HG03139 (cell line): Measurements from ENCODE around the gene IFITM2.
"Not testable (repeated sequence)": the region's sequence is repeated elsewhere in the genome, so short reads cannot be mapped to it uniquely, and the experiment has no call there.

Source experiments
- ATAC-seq: cut with Tn5 transposase; IDR thresholded peaks from one replicate; pipeline ENCODE4 v1.9.1; 2021; ENCODE audit not compliant: unreplicated experiment

The IFITM2 gene

GRCh38 chr11:281486-282161 is 26.0 kb upstream of the IFITM2 start:
- no peak for ATAC-seq

DNA sequence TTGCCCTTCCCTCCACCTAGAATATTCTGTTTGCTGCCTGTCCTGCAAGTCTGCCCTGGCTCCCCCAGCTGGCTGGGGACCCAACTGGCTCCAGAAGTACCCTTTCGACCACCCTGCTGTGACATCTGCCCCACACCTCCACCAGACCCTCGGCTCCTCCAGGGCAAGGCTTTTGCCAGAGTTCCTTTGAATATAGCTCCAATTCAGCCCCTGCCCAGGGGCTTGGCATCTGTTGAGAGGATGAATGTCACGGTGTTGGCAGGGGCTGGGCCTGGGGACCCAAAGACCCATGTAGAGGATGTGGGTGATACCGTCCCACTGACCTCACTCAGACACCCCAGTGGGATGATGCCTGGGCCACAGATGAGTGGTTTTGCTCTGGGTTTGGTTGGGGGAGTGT is 25.4 kb upstream of the IFITM2 start:
- ATAC-seq = no peak

DNA sequence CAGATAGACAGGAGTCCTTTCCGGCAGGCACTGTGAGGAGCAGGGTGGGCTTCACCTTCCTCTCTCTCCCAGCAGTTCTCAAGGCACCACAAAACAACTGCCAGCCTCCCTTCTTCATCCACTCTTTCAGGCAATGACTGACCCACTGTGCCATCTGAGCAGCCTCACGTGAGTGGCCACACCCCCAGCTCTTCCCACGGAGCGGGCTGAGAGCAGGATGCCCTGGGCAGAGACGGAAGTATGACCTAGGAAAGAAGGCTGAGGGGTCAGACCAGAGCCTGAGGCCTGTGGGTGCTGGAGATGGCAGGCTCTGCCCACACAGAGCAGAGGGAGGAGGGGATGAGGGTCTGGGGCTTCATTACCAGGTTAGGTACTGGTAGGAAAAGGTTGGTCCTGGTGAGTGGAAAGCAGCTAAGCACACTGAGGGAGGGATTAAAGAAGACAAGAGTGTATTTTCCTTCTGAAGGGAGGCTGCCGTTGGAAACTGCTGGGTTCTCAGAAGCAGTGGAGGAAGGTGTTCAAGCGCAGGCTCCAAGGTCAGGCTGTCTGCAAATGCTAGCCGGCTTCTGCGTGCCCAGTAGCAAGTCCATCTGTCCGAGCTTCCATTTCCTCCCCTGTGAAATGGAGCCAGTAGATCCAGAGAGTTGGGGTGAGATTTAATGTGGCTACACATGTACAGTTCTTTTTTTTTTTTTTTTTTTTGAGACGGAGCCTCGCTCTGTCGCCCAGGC is 24.8 kb upstream of the IFITM2 start:
- no peak for ATAC-seq

DNA sequence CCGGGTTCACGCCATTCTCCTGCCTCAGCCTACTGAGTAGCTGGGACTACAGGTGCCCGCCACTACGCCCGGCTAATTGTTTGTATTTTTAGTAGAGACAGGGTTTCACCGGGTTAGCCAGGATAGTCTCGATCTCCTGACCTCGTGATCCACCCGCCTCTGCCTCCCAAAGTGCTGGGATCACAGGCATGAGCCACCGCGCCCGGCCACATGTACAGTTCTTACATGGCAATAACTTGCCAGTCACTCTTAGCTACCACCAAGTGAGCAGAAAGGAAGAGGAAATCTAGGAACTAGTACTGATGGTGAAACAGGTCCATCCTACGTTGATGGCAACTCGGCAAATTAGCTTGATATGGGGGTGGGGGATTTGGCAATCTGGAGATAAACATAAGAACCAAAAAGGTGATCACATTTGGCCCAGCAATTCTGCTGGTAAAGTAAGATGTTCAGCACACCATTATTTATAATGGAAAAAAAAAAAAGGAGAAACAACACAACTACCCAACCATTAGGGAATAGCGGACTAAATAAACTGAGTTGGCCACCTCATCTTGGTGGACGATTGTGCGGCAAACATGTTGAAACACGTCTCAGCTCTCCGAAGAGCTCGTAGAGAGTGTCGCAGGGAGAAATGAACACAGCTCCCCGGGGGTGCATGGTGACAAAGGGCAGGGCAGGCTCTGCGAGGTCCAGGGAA is 24.1 kb upstream of the IFITM2 start:
- no peak for ATAC-seq

DNA sequence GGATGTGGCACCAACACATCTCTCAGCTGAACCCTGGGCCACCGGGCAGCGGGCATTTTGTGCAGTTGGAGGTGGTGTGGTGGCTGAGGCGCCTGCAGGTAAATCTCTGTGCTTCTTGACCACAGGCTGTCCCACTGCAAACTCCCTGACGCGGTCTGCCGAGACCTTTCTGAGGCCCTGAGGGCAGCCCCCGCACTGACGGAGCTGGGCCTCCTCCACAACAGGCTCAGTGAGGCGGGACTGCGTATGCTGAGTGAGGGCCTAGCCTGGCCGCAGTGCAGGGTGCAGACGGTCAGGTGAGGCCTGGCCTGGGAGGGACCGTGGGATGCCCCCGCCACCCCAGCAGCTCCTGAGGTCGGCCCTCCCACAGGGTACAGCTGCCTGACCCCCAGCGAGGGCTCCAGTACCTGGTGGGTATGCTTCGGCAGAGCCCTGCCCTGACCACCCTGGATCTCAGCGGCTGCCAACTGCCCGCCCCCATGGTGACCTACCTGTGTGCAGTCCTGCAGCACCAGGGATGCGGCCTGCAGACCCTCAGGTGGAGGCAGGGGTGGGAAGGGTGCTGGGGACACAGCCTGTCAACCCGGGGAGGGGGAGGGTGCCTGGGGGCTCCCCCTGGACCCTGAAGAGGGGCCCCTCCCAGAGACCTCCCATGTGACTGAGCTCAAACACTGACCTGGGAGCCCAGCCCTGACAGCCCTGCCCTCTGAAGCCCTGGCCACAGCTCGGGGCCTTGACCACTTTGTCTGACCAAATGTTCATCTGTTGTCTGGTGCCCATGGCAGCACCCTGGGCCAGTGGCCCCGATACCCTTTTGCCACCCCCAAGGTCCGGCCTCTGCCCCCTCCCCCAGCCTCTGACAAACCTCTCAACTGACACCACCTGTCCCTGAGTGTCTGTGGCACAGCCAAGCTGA is 23.3 kb upstream of the IFITM2 start:
- ATAC-seq = no peak

DNA sequence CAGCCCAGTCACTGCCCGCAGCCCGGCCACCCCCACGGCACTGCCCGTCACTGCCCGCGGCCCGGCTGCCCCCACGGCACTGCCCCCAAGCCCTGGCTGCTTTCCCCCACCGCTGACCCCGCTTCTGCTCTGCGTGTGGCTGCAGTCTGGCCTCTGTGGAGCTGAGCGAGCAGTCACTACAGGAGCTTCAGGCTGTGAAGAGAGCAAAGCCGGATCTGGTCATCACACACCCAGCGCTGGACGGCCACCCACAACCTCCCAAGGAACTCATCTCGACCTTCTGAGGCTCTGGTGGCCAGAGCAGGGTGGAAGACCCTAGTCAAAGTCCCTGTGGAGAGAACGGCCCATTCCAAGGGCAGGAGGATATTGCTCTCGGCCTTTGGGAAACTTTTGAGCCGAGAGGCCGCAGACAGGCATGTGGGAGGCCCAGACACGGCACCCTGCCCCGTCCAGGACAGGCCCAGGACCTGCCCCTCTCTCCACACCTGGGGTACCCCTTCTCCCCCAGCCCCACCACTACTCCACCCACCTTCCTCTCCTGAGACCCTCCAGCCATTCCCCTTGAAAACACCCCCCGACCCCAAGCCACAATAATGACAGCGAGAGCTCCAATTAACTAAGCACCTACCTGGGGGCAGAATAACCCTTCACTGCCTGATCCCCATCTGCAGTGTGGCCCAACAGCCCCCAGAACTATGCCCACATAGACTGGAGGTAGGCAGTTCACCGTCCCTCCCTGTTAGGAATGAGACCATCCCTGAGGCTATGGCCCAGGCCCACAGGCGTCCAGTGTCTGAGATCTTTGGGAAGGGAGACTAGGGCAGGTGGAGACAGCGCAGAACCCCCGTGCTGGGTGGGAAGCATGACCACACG is 22.4 kb upstream of the IFITM2 start:
- ATAC-seq = no peak

- ATAC-seq = no peak
Measured at GRCh38 chr11:285894-286220, 21.8 kb upstream of the IFITM2 start.

- ATAC-seq = not testable (repeated sequence)
Measured at GRCh38 chr11:286977-287820, 20.4 kb upstream of the IFITM2 start.

GRCh38 chr11:287821-288477 is 19.7 kb upstream of the IFITM2 start:
- ATAC-seq = no peak

- ATAC-seq = peak; percentile 54
Measured at GRCh38 chr11:288478-289397, 18.9 kb upstream of the IFITM2 start, which contains the start of gene PGGHG. TSS of gene PGGHG (plus strand) at chr11:289126. CDS start at chr11:289817, 691 bp downstream.

DNA sequence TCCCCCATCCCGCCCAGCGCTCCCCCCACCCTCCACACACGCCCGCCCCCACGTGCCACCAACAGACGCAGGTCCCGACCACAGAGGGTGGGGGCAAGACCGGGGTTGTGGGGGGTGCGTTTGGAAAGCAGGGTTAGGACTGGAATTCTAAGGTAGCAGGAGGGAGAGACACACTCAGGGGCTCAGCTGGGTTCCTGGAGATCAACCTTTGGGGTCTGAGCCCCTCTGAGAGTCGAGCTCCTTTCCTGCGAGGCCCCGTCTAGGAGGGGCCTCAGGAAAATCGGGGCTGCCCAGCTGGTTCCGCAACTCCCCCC is 18.3 kb upstream of the IFITM2 start:
- ATAC-seq = no peak

GRCh38 chr11:289712-290620 is 17.6 kb upstream of the IFITM2 start:
- ATAC-seq = no peak

- ATAC-seq = no peak
Measured at GRCh38 chr11:290621-291231, 16.9 kb upstream of the IFITM2 start.

DNA sequence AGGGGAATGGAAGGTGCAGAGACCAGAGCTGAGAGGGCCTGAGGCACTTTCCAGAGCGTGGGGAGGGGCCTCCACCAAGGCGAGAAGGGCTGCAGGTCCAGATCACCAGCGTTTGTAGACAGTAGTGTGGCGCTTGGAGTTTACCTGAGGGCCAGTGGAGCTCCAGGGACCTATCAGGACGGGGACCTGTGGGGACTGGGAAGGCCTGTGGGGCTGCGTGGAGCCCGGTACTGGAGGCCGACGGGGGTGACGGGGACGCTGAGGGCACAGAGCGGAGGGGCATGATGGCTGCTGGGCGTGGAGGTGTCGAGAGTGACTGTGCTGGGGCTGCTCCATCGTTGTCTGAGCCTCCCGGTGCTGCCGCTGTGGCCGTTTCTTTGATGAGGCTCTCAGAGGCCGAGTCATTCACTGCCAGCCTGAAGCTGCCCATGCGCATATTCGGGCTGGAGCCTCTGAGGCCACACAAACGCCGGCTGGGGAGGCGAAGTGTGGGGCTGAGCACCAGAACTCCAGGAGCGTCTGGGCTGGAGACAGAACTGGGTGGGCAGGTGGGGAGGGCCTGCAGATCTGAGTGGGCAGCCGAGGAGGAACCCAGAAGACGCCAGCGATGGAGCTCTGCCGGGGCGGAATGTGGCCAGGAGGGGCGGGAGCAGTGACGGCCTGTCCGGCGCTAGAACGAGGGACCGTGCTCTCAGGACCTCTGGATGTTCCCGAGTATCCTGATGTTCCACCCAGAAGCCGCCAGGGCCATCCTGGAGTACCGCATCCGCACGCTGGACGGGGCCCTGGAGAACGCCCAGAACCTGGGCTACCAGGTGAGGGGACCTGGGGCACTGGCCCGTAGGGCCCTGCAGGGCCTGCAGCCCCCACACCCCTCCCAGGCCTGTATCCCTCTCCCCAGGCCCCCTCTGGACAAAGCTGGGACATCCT is 16.1 kb upstream of the IFITM2 start:
- no peak for ATAC-seq
